GM12865 (cell line): ENCODE results near the gene TM4SF4.

Experiments
- DNase-seq: peaks from one replicate; pipeline ENCODE4 v3.0.0; 2010; ENCODE audit warnings: low read depth
- H3K4me3 ChIP-seq: 2 replicates; pipeline ENCODE4 v1.5.1; 2011; ENCODE audit warnings: mild to moderate bottlenecking, low read depth, low read length, control low read depth
- TF ChIP-seq, protein P1 (sequence below): IDR thresholded peaks from 2 replicates; pipeline ENCODE4 v1.5.1; 2011; ENCODE audit warnings: low read length, control low read depth, low read depth, inconsistent platforms; ENCODE audit not compliant: insufficient read depth; ENCODE audit errors: missing control alignments

The TM4SF4 gene

DNA sequence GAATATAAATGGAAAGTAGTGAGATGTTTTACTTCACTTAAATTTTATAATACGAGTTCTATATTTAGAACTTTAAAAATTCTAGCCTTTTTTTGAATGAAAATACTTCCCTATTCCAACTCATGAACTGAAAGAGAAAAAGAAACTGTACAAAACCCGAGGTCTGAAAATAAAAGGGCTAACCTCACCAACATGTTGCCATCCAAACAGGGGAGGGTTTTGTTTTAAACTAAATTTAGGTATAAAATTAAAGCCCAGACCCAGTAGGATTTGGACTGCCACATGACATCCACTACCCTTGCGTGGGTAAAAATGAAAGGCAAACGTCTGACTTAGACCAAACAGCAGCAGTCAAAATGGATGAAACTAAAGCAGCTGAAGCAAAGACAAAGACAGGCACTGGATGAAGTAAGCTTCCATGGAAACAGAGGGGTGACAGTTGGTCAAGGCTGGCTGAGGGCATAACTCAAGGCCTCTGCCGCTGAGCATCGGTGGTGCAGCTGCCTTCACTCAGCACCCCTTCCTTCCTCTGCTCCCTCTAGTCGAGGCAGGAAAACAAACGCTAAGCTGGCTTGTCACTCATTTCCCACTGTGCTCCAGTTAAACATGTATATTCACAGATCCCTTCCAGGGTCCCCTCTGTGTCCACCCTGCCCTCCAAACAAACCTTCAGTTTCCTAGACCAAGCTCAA, 58.1 kb downstream of the TM4SF4 start:
- peak; percentile 18 for DNase-seq
- peak overlapping the region; percentile 22; the same call in 1 of the 2 replicates for H3K4me3 ChIP-seq
- TF ChIP-seq, protein P1, sequence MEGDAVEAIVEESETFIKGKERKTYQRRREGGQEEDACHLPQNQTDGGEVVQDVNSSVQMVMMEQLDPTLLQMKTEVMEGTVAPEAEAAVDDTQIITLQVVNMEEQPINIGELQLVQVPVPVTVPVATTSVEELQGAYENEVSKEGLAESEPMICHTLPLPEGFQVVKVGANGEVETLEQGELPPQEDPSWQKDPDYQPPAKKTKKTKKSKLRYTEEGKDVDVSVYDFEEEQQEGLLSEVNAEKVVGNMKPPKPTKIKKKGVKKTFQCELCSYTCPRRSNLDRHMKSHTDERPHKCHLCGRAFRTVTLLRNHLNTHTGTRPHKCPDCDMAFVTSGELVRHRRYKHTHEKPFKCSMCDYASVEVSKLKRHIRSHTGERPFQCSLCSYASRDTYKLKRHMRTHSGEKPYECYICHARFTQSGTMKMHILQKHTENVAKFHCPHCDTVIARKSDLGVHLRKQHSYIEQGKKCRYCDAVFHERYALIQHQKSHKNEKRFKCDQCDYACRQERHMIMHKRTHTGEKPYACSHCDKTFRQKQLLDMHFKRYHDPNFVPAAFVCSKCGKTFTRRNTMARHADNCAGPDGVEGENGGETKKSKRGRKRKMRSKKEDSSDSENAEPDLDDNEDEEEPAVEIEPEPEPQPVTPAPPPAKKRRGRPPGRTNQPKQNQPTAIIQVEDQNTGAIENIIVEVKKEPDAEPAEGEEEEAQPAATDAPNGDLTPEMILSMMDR, result no peak

DNA sequence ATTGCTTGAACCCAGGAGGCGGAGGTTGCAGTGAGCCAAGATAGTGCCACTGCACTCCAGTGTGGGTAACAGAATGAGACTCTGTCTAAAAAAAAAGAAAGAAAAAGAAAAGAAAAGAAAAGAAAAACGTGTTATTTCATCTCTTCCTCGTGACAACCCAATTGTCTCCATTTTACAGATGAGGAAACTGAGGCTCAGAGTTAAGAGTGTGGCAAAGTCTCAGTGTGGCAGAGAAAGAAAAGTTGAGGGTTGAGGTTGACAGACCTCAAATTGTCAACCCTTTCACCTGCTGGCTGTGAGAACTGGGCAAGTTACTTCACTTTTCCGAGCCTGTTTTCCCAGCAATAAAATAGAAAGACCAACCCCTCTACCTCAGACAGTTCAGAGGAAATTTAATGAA, 59.6 kb downstream of the TM4SF4 start:
- no peak overlapping the region for H3K4me3 ChIP-seq
- DNase-seq, result no peak
- TF ChIP-seq, protein P1, result no peak

DNA sequence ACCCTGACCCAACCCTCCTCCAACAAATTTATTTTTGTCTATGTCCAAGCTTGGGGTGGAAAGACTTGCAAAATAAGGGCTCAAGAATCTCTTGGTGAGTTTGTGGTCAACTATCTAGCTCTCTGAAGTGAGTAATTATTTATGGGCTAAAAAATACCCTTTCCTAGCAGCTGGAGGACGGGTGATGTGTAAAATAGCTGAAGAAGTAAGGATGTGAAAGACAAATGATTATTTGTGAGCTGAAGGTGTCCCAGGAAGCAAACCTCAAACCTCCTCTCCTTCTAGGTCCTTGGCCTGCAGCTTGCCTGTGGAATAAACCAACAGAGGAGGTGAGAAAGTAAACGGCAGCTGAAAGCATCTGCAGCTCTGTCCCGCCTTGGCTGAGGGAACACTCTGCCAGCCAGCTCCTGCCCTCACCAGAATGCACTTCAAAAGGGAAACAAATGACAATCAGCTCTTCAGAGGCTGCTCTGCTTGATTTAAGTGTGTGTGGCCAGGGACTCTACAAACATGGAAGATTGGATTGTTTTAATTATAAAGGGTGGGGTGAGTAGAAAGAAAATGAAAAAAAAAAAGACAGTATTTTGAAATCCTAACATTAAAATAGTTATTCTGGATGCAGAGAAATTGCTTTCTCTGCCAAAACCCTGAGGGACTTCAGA, 60.3 kb downstream of the TM4SF4 start:
- TF ChIP-seq, protein P1, result no peak
- no peak for DNase-seq
- H3K4me3 ChIP-seq, result no peak overlapping the region

DNA sequence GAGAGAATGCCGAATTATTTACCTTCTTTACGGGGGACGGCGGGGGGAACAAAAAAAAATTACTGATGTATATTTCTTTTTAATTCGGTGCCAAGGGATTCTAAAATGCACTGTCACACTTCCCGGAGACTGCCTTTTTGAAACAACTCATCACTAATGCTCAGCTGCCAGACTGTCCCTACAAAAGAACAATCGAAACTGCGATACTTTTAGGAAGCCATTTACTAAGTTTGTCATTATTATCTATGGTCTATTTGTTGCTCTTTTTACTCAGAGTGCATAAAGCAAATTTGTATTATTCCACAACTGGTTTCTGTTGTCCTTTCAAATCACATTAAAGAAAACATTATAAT, 60.8 kb downstream of the TM4SF4 start:
- DNase-seq, result no peak
- H3K4me3 ChIP-seq, result no peak overlapping the region
- TF ChIP-seq, protein P1, result no peak

DNA sequence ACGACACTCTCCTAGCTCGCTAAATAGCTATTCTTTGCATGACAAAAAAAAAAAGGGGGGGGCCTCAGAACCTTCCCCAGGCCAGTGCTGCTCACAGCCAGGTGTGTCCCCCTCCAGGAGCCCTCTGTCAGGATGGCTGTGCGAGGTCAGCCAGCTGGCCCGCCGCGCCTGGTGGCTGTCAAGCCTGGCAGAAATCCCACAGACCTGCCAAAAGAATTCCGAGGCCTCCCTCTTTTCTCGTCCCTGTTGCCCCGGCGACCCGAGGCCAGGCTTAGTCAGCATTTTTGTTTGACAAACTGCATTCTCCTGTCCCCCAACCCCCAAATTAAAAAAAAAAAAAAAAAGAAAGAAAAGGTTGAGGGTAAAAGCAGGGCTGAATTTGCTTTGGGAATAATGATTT, 61.9 kb downstream of the TM4SF4 start:
- DNase-seq, result no peak
- H3K4me3 ChIP-seq, result no peak overlapping the region
- TF ChIP-seq, protein P1, result no peak

DNA sequence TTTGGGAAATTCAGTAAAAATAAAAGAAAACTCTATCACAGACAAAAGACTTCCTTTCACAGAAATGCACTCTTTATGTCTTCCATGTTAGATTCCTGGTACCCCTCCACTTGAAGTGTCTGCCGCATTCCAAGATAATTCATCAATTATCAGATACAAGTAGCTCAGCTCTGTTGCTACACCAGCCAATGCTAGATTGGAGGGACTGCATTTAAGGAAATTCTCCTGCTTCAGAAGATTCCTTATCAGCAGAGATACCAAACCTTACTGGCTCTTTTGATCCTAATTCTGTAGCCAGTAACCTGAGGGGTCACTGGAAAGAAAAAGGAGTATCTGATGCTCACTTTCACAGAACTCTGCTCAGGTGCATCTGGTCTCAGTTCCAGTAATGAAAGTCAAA, 63.9 kb downstream of the TM4SF4 start:
- TF ChIP-seq, protein P1, result no peak
- H3K4me3 ChIP-seq, result no peak overlapping the region
- DNase-seq, result no peak
